Measurements from ENCODE around the gene FRK. TPM values are rescaled to one million over a fixed set of nuclear protein-coding genes. Genes with fewer than 3 reads are reported as not detected.
A peak's percentile ranks its signal among the peaks of the same experiment; 100 is the strongest.

FRK gene
- total RNA-seq, 1 donor from 2014 or later: 8.4 TPM

DNA sequence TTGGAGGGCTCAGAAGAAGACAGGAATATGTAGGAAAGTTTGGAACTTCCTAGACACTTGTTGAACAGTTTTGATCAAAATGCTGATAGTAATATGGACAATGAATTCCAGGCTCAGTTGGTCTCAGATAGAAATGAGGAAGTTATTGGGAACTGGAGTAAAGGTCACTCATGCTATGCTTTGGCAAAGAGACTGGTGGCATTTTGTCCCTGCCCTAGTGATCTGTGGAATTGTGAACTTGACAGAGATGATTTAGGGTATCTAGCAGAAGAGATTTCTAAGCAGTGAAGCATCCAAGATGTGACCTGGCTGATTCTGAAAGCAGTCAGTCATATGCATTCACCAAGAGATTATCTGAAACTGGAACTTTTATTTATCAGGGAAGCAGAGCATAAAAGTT is 45.1 kb downstream of the FRK start:
- intact Hi-C loops (cut with DNase I): no loop called here
- no peaks in the 10 kb centered on the region for H3K36me3 ChIP-seq
- no peak for DNase-seq (ENCODE audit: low spot score in 2 of 2)
- H3K27me3 ChIP-seq: no peaks in the 10 kb centered on the region
- H3K27ac ChIP-seq: peak overlapping the region; percentile 42 to 63
- TF ChIP-seq CTCF (IDR thresholded peaks at IDR 0.05): no peak
- peaks cover 9 to 48% of the 10 kb centered on the region in 2 donors for H3K4me1 ChIP-seq
- no peak overlapping the region for H3K4me3 ChIP-seq
- no peaks in the 10 kb centered on the region for H3K9me3 ChIP-seq

- Histone ChIP-seq H3K4me3 (no peak overlapping the region), H3K4me1 (peaks cover 9 to 47% of the 10 kb centered on the region in 2 donors), H3K27me3 (no peaks in the 10 kb centered on the region), H3K36me3 (no peaks in the 10 kb centered on the region), H3K27ac (no peak overlapping the region), H3K9me3 (no peaks in the 10 kb centered on the region)
- no peak for TF ChIP-seq CTCF (IDR thresholded peaks at IDR 0.05)
- intact Hi-C loops (cut with DNase I): loop anchor here (5.0 kb wide), 1 partner anchor 81 kb away; no protein-coding TSS in a partner anchor
- DNase-seq (ENCODE audit: low spot score in 2 of 2): no peak
Observed at GRCh38 chr6:116012951-116013350, 47.7 kb downstream of the FRK start.

- no peaks in the 10 kb centered on the region for H3K27me3 ChIP-seq
- H3K4me1 ChIP-seq: peaks cover 5 to 43% of the 10 kb centered on the region in 2 donors
- H3K9me3 ChIP-seq: no peaks in the 10 kb centered on the region
- no peak overlapping the region for H3K27ac ChIP-seq
- no peaks in the 10 kb centered on the region for H3K36me3 ChIP-seq
- no peak for DNase-seq (ENCODE audit: low spot score in 2 of 2)
- intact Hi-C loops (cut with DNase I): loop anchor here (5.0 kb wide), 1 partner anchor 80 kb away; no protein-coding TSS in a partner anchor
- TF ChIP-seq CTCF (IDR thresholded peaks at IDR 0.05): no peak
- no peak overlapping the region for H3K4me3 ChIP-seq
Observed at GRCh38 chr6:116012471-116012949, 48.2 kb downstream of the FRK start.

GRCh38 chr6:116011520-116011919 is 49.2 kb downstream of the FRK start:
- Histone ChIP-seq H3K36me3 (no peaks in the 10 kb centered on the region), H3K4me1 (peaks cover 4 to 43% of the 10 kb centered on the region in 2 donors), H3K27me3 (no peaks in the 10 kb centered on the region), H3K4me3 (peak overlapping the region; percentile 6 to 9), H3K27ac (no peak overlapping the region), H3K9me3 (no peaks in the 10 kb centered on the region)
- no peak for DNase-seq (ENCODE audit: low spot score in 2 of 2)
- intact Hi-C loops (cut with DNase I): loop anchor here (1.0 to 5.0 kb wide), 3 partner anchors 49 to 86 kb away; partner anchors contain the start of gene FRK
- TF ChIP-seq CTCF (IDR thresholded peaks at IDR 0.05): no peak

DNA sequence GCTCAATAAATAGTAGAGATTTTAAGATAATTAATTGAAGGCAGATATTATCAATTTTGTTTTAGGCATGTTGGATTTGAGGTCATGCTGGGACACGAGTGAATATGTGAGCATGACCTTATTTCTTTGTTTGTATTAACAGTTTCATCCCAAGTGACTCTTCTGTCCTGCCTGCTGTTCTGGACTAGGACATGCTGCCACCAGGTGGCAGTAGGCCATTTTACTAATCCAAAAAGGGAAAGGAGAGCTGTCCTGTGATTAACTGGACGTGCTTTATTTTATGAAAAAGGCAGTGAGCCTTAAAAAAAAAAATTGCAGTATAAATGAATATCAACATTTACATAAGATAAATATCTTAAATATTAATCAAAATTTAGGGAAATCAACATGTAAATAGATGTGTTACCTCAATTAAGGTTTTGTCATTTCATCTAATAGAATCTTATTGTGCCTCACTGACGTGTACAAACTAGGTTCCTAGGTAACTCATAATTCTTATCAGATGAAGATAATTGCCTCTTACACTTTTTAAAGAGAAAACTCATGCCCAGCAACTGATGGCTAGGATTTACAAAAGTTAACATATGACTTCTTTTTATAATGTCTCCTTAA is 49.8 kb downstream of the FRK start:
- peak in 1 of 2 donors; percentile 84 for DNase-seq (ENCODE audit: low spot score in 2 of 2)
- H3K36me3 ChIP-seq: no peaks in the 10 kb centered on the region
- H3K4me3 ChIP-seq: peak overlapping the region; percentile 6 to 9
- intact Hi-C loops (cut with DNase I): loop anchor here (1.0 to 5.0 kb wide), 3 partner anchors 50 to 86 kb away; partner anchors contain the start of gene FRK
- H3K27ac ChIP-seq: no peak overlapping the region
- peak; percentile 63 to 85 (median 80) for TF ChIP-seq CTCF (IDR thresholded peaks at IDR 0.05)
- H3K27me3 ChIP-seq: no peaks in the 10 kb centered on the region
- no peaks in the 10 kb centered on the region for H3K9me3 ChIP-seq
- H3K4me1 ChIP-seq: peaks cover 3 to 40% of the 10 kb centered on the region in 2 donors
